Mesendoderm (in vitro differentiated cells): ENCODE measurements around the gene TNFRSF1B.

Experiments
- DNase-seq: peaks from one replicate; pipeline ENCODE4 v3.0.0; 2013
- H2AK5ac ChIP-seq: 2 replicates; pipeline ENCODE4 v1.6.1; 2013; ENCODE audit warnings: low read length, inconsistent platforms
- H2BK120ac ChIP-seq: 2 replicates; pipeline ENCODE4 v1.6.1; 2013; ENCODE audit warnings: low read depth, mild to moderate bottlenecking, low read length, moderate library complexity, mixed read lengths
- H2BK15ac ChIP-seq: replicated peaks from 2 replicates; pipeline ENCODE4 v1.6.1; 2013; ENCODE audit warnings: low read depth, mild to moderate bottlenecking, moderate library complexity
- H2BK5ac ChIP-seq: 2 replicates; pipeline ENCODE4 v1.6.1; 2013; ENCODE audit warnings: low read length, inconsistent platforms
- H3K18ac ChIP-seq: 2 replicates; pipeline ENCODE4 v1.6.1; 2013; ENCODE audit warnings: mild to moderate bottlenecking, low read length, mixed read lengths
- H3K23ac ChIP-seq: one replicate; pipeline ENCODE4 v1.6.1; 2013; ENCODE audit warnings: low read length
- H3K27ac ChIP-seq: 2 replicates; pipeline ENCODE4 v1.5.1; 2013; ENCODE audit warnings: low read depth, mild to moderate bottlenecking, inconsistent platforms, low read length, moderate library complexity
- H3K27me3 ChIP-seq: 2 replicates; pipeline ENCODE4 v1.6.1; 2013; ENCODE audit warnings: low read length, control low read depth, mild to moderate bottlenecking, inconsistent platforms; ENCODE audit not compliant: insufficient read depth, poor library complexity
- H3K36me3 ChIP-seq: 2 replicates; pipeline ENCODE4 v1.6.1; 2013; ENCODE audit warnings: low read length, inconsistent platforms; ENCODE audit not compliant: control insufficient read depth, insufficient read depth
- H3K4ac ChIP-seq: one replicate; pipeline ENCODE4 v1.6.1; 2013; ENCODE audit warnings: low read depth, mild to moderate bottlenecking, low read length, moderate library complexity
- H3K4me1 ChIP-seq: 2 replicates; pipeline ENCODE4 v1.6.1; 2013; ENCODE audit warnings: low read depth, low read length, inconsistent platforms; ENCODE audit not compliant: control insufficient read depth
- H3K4me2 ChIP-seq: 2 replicates; pipeline ENCODE4 v1.6.1; 2013; ENCODE audit warnings: low read length
- H3K4me3 ChIP-seq: 2 replicates; pipeline ENCODE4 v1.5.1; 2013; ENCODE audit warnings: mild to moderate bottlenecking, low read length
- H3K56ac ChIP-seq: one replicate; pipeline ENCODE4 v1.6.1; 2013; ENCODE audit warnings: low read length
- H3K79me1 ChIP-seq: 2 replicates; pipeline ENCODE4 v1.6.1; 2013; ENCODE audit warnings: low read length, inconsistent platforms
- H3K79me2 ChIP-seq: 2 replicates; pipeline ENCODE4 v1.6.1; 2013; ENCODE audit warnings: mild to moderate bottlenecking, low read length; ENCODE audit not compliant: control insufficient read depth, insufficient read depth
- H3K9ac ChIP-seq: 2 replicates; pipeline ENCODE4 v1.6.1; 2013; ENCODE audit warnings: low read length, inconsistent platforms
- H4K5ac ChIP-seq: one replicate; pipeline ENCODE4 v1.6.1; 2013; ENCODE audit warnings: low read length
- H4K8ac ChIP-seq: one replicate; pipeline ENCODE4 v1.6.1; 2013; ENCODE audit warnings: low read depth, mild to moderate bottlenecking, control low read depth, low read length, moderate library complexity
- WGBS: extraction: QIAGEN DNeasy Blood & Tissue Kit; methylation state at CpG from one replicate; pipeline ENCODE4 v1.1.7; 2013; ENCODE audit warnings: low lambda C conversion rate, missing lambda C conversion rate; ENCODE audit not compliant: insufficient coverage; ENCODE audit errors: extremely low coverage; 5-methylcytosine and 5-hydroxymethylcytosine counted together

The TNFRSF1B gene

DNA sequence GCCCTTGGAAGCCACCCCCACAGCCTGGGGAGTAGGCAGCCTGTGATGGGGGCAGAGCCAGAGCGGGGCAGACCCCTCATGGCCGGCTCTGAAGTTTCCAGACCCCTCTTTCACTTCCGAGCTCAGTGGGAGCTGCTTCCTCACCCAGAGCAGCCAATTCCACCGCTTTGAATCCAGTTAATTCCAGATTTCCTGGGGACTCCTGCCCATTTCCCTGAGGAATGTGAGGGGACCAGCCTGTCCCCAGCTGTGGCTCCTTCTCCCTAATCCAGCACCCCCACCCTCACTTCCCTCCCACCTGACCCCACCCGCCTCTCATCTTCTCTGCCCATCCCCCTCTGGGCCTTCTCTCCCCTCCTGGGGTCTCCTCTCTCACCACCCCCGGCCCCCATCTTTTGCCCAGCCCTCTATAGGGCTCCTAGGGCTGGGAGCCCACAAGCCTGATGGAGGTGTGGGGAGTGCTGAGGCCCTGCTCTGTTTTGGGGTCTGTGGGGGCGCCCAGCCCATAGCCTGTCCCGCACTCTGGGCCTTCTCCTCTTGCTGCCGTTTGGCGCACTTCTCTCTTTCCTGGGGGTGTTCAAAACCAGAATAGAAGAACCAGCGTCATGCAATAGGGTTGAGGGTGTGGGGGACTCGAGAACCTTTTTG, 26.2 kb upstream of the TNFRSF1B start:
- Histone ChIP-seq H3K4me3 (no peak overlapping the region), H3K18ac (no peak overlapping the region), H3K56ac (no peak overlapping the region), H3K9ac (no peak overlapping the region), H2AK5ac (no peak overlapping the region), H3K27ac (no peak overlapping the region), H3K23ac (no peak overlapping the region), H3K4me1 (no peaks in the 10 kb centered on the region), H3K79me1 (no peaks in the 10 kb centered on the region), H3K4ac (no peak overlapping the region), H3K27me3 (no peaks in the 10 kb centered on the region), H3K36me3 (no peaks in the 10 kb centered on the region), H2BK15ac (no peak overlapping the region), H3K4me2 (no peak overlapping the region), H3K79me2 (no peaks in the 10 kb centered on the region), H4K8ac (no peak overlapping the region), H2BK120ac (no peak overlapping the region), H4K5ac (no peak overlapping the region), H2BK5ac (no peak overlapping the region)
- no peak for DNase-seq
- no CpG with 5 or more reads among the region's 12 CpGs for WGBS

DNA sequence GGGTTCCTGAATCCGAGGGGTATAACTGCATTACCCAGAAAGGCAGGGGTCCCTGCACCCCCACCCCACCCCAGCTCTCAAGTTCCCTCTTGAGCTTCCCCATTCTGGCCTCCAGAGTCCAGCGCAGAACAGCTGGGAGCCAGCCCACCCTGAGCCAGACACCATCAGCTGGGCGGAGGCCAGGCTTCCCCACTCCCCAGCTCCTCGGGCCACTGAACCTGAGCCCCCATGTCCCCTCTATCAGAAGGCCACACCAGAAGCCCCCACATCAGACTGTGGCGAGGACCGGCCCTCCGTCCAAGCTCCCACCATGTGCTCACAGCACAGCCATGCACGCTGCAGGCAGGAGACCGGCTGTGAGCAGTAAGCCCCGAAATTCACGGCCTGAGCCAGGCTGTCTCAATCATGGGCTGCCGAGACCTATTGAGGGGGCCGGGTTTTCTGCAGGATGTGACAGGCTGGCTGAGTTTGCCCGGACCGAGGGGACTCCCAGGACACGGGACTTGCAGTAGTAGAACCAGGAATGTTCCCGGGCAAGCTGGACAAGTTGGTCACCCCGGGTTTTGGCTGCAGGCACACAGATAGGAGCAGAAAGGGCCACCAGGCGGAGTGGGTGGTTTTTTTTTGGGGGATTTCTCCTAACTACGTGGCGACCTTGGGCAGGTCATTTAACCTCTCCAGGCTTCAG, 25.5 kb upstream of the TNFRSF1B start:
- Histone ChIP-seq H2AK5ac (no peak overlapping the region), H2BK15ac (no peak overlapping the region), H3K56ac (no peak overlapping the region), H3K4ac (no peak overlapping the region), H4K8ac (no peak overlapping the region), H3K27ac (no peak overlapping the region), H3K27me3 (no peaks in the 10 kb centered on the region), H4K5ac (no peak overlapping the region), H3K18ac (no peak overlapping the region), H3K4me1 (no peaks in the 10 kb centered on the region), H2BK5ac (no peak overlapping the region), H3K4me2 (no peak overlapping the region), H2BK120ac (no peak overlapping the region), H3K4me3 (no peak overlapping the region), H3K23ac (no peak overlapping the region), H3K36me3 (no peaks in the 10 kb centered on the region), H3K79me1 (no peaks in the 10 kb centered on the region), H3K9ac (no peak overlapping the region), H3K79me2 (no peaks in the 10 kb centered on the region)
- DNase-seq, result no peak
- no CpG with 5 or more reads among the region's 21 CpGs for WGBS

DNA sequence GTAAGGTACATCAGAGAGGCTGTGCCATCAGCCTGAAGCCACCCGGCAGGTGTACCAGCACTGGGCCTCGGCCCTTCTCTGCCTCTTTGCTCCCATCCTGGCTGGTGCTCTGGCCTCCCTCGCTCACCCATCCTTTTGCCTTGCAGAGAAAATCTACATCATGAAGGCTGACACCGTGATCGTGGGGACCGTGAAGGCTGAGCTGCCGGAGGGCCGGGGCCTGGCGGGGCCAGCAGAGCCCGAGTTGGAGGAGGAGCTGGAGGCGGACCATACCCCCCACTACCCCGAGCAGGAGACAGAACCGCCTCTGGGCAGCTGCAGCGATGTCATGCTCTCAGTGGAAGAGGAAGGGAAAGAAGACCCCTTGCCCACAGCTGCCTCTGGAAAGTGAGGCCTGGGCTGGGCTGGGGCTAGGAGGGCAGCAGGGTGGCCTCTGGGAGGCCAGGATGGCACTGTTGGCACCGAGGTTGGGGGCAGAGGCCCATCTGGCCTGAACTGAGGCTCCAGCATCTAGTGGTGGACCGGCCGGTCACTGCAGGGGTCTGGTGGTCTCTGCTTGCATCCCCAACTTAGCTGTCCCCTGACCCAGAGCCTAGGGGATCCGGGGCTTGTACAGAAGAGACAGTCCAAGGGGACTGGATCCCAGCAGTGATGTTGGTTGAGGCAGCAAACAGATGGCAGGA, 24.5 kb upstream of the TNFRSF1B start:
- WGBS, result no CpG with 5 or more reads among the region's 18 CpGs
- H3K56ac ChIP-seq, result no peak overlapping the region
- DNase-seq, result no peak
- H3K27ac ChIP-seq, result no peak overlapping the region
- no peak overlapping the region for H3K4me3 ChIP-seq
- H3K36me3 ChIP-seq, result no peaks in the 10 kb centered on the region
- H3K27me3 ChIP-seq, result no peaks in the 10 kb centered on the region
- no peak overlapping the region for H3K18ac ChIP-seq
- no peak overlapping the region for H3K4me2 ChIP-seq
- no peaks in the 10 kb centered on the region for H3K79me1 ChIP-seq
- no peak overlapping the region for H2BK120ac ChIP-seq
- H3K4me1 ChIP-seq, result no peaks in the 10 kb centered on the region
- H4K8ac ChIP-seq, result no peak overlapping the region
- no peak overlapping the region for H2BK15ac ChIP-seq
- H3K23ac ChIP-seq, result no peak overlapping the region
- H4K5ac ChIP-seq, result no peak overlapping the region
- H2AK5ac ChIP-seq, result no peak overlapping the region
- H2BK5ac ChIP-seq, result no peak overlapping the region
- H3K9ac ChIP-seq, result no peak overlapping the region
- no peak overlapping the region for H3K4ac ChIP-seq
- H3K79me2 ChIP-seq, result no peaks in the 10 kb centered on the region

DNA sequence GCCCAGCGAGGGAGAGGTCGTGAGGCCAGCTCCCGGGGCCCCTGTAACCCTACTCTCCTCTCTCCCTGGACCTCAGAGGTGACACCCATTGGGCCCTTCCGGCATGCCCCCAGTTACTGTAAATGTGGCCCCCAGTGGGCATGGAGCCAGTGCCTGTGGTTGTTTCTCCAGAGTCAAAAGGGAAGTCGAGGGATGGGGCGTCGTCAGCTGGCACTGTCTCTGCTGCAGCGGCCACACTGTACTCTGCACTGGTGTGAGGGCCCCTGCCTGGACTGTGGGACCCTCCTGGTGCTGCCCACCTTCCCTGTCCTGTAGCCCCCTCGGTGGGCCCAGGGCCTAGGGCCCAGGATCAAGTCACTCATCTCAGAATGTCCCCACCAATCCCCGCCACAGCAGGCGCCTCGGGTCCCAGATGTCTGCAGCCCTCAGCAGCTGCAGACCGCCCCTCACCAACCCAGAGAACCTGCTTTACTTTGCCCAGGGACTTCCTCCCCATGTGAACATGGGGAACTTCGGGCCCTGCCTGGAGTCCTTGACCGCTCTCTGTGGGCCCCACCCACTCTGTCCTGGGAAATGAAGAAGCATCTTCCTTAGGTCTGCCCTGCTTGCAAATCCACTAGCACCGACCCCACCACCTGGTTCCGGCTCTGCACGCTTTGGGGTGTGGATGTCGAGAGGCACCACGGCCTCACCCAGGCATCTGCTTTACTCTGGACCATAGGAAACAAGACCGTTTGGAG, 23.7 kb upstream of the TNFRSF1B start:
- H3K36me3 ChIP-seq, result no peaks in the 10 kb centered on the region
- no peaks in the 10 kb centered on the region for H3K79me1 ChIP-seq
- H3K27ac ChIP-seq, result no peak overlapping the region
- no peaks in the 10 kb centered on the region for H3K79me2 ChIP-seq
- DNase-seq, result no peak
- no peak overlapping the region for H3K23ac ChIP-seq
- no CpG with 5 or more reads among the region's 21 CpGs for WGBS
- H2AK5ac ChIP-seq, result no peak overlapping the region
- no peak overlapping the region for H3K56ac ChIP-seq
- H3K4ac ChIP-seq, result no peak overlapping the region
- no peak overlapping the region for H3K4me3 ChIP-seq
- H3K4me1 ChIP-seq, result no peaks in the 10 kb centered on the region
- H4K5ac ChIP-seq, result no peak overlapping the region
- H2BK5ac ChIP-seq, result no peak overlapping the region
- no peak overlapping the region for H3K9ac ChIP-seq
- no peak overlapping the region for H2BK120ac ChIP-seq
- H4K8ac ChIP-seq, result no peak overlapping the region
- H2BK15ac ChIP-seq, result no peak overlapping the region
- H3K18ac ChIP-seq, result no peak overlapping the region
- no peaks in the 10 kb centered on the region for H3K27me3 ChIP-seq
- no peak overlapping the region for H3K4me2 ChIP-seq

DNA sequence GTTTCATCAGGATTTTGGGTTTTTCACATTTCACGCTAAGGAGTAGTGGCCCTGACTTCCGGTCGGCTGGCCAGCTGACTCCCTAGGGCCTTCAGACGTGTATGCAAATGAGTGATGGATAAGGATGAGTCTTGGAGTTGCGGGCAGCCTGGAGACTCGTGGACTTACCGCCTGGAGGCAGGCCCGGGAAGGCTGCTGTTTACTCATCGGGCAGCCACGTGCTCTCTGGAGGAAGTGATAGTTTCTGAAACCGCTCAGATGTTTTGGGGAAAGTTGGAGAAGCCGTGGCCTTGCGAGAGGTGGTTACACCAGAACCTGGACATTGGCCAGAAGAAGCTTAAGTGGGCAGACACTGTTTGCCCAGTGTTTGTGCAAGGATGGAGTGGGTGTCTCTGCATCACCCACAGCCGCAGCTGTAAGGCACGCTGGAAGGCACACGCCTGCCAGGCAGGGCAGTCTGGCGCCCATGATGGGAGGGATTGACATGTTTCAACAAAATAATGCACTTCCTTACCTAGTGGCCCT, 23.1 kb upstream of the TNFRSF1B start:
- WGBS, result no CpG with 5 or more reads among the region's 17 CpGs
- H4K5ac ChIP-seq, result no peak overlapping the region
- H3K9ac ChIP-seq, result no peak overlapping the region
- H3K4ac ChIP-seq, result no peak overlapping the region
- no peak for DNase-seq
- H2BK120ac ChIP-seq, result no peak overlapping the region
- no peaks in the 10 kb centered on the region for H3K79me1 ChIP-seq
- no peaks in the 10 kb centered on the region for H3K27me3 ChIP-seq
- H3K23ac ChIP-seq, result no peak overlapping the region
- H2BK15ac ChIP-seq, result no peak overlapping the region
- H3K79me2 ChIP-seq, result no peaks in the 10 kb centered on the region
- no peak overlapping the region for H3K18ac ChIP-seq
- H3K4me1 ChIP-seq, result no peaks in the 10 kb centered on the region
- no peak overlapping the region for H4K8ac ChIP-seq
- H3K27ac ChIP-seq, result no peak overlapping the region
- no peak overlapping the region for H2BK5ac ChIP-seq
- H3K4me3 ChIP-seq, result no peak overlapping the region
- no peak overlapping the region for H2AK5ac ChIP-seq
- H3K56ac ChIP-seq, result no peak overlapping the region
- H3K4me2 ChIP-seq, result no peak overlapping the region
- no peaks in the 10 kb centered on the region for H3K36me3 ChIP-seq
